CD4-positive, alpha-beta T cell treated with Interleukin-17A for 4 hours (primary cell): ENCODE results near the gene CDY1B.
"Not testable (repeated sequence)": the region's sequence is repeated elsewhere in the genome, so short reads cannot be mapped to it uniquely, and the experiment has no call there.

Source experiments
- DNase-seq: peaks from one replicate; pipeline ENCODE4 v3.0.0-alpha.2; 2020; ENCODE audit warnings: mixed read lengths

CDY1B gene, protein sequence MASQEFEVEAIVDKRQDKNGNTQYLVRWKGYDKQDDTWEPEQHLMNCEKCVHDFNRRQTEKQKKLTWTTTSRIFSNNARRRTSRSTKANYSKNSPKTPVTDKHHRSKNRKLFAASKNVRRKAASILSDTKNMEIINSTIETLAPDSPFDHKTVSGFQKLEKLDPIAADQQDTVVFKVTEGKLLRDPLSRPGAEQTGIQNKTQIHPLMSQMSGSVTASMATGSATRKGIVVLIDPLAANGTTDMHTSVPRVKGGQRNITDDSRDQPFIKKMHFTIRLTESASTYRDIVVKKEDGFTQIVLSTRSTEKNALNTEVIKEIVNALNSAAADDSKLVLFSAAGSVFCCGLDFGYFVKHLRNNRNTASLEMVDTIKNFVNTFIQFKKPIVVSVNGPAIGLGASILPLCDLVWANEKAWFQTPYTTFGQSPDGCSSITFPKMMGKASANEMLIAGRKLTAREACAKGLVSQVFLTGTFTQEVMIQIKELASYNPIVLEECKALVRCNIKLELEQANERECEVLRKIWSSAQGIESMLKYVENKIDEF

DNA sequence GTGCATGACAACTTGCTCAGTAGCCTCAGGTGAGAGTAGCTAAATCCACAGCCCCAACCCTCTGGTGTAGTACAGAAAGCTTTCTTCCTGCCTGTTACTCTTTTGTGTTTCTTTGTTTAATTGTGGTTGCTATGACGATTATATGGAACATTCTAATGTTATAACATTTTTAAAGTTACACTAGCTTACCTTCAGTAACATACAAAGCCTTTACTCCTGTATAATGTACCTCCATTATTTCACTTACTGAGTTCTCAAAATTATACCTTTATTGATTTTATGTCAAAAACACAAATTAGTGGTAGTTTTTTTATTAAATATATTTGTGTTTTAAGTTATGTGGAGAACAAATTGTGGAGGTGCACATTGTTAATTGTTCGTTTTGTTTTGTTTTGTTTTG lies at the start of gene CDY1B:
CDY1B (minus strand) TSS at position 101 of the 400 bp plus-strand sequence. CDS start 331 bp downstream, outside the sequence.
- not testable (repeated sequence) for DNase-seq

DNA sequence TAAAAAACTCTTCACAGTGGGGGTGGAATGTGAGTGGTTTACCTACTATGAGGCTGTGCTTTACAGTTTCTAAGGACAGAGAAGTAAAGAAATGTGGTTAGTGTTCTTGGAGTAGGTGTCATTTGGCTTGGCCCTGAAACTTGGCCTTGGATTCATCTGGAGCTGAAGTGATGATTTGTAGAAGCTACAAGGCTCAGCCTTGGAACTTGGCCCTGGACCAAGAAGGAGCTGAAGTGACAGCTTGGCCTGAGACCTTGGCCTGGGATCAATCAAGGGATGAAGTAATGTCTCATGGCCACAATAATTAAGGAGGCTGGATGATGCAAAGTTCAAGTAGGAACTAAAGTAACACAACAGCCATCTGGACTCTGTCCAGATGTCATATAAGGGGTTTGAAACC lies 1.7 kb upstream of the CDY1B start:
- not testable (repeated sequence) for DNase-seq

DNA sequence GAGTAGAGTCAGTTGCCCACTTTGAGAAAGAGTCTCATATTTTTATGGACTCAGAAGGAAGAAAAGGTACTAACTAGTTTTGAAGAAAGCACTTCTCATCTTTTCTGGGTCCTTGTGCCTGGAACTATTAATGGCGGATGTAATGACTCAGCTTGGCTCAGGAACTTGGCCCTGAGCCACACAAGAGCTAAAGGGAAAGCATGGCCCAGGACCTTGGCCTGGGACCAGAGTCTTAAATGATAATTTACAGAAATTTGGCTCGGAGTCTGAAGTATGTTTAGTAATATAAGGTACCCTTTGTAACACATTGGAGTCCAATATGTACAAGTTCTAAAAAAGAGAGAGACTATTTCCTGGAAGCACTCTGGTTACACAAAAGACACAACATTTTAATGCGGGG lies 4.6 kb downstream of the CDY1B start:
- DNase-seq: not testable (repeated sequence)

DNA sequence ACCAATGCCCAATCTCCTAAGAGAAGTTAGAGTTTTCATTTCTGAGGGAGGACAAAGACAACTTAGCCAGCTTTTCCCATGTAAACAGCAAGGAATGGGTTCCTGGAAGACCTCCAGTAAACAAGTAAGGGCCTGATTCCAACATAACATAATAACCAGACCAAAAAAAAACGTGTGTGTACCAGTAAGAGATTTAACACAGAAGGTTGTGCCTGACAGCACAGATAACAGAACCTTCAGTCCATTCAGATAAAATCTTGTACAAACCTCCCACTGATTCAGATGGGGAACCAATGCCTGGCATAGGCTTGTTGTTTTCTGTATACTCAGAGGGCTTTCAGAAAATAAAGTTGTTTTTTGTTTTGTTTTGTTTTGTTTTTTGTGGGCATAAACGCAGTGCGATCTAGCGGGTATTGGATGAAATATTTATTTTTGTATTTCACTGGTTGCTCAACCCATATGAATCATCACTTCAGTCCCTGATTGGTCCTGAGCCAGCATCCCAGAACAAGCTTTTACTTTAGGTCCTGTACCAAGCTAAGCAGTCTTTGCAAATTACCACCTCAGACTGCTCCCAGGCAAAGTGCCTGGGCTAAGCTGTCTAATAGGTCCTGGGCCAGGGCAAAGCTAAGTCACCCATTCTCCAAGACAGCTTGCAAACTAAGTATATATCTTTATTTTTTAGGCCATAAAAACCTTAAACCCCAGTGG lies 8.7 kb downstream of the CDY1B start:
- DNase-seq: not testable (repeated sequence)

DNA sequence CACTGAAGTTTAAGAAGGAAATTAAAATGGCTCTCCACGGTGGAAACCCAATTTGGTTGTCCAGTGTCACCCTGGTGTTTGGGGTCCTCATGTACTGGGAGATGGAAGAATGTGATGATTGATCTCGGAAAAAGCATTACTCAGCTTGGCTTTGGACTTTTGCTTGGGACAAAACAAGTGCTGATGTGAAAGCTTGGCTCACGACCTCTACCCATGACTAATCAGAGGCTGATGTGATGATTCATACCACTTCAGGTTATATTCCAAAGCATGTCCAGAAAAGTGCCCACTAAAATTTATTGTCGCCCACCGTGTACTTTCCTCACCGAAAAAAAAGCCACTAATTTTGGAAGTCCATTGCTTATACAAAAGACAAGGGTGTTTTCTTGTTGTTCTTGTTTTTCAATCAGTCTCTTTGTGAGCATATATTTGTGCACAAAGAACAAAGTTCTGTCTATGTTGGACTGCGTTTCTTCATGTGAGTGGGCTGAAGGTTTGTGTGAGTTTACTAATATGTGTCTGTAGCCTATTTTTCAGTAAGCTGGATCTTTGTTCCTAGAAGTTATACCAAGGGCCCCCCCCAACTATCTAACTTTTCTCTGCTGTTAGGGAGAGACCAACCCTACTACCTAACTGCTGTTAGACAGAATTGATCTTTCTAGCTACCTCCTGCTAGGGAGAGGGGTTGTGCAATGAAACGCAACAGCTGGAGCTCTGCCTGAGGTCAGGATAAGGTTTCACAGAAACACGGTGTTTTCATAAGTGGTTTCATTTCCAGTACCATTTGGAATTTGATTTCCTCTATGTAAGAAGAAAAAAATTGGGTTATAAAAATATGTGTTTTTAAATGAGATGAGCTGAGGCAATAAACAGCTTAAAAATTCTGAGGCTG lies 21.4 kb downstream of the CDY1B start:
- not testable (repeated sequence) for DNase-seq
